Sigmoid colon (tissue), 4 donors: ENCODE results near the gene TBC1D9B.

Source experiments
- CTCF ChIP-seq, 4 experiments: fragments of 450-650 bp in 3 of 4; fragments of 200-600 bp in 1 of 4; IDR thresholded peaks; one replicate each; pipeline ENCODE4 v1.5.1; 2016 to 2019; ENCODE audit warnings: antibody characterized with exemption in 4 of 4, mild to moderate bottlenecking in 3 of 4, moderate library complexity in 2 of 4
- EP300 ChIP-seq, 4 donors: sonication (generic); formaldehyde crosslinking; IDR thresholded peaks; one replicate each; pipeline ENCODE4 v1.6.1; 2017; ENCODE audit warnings: antibody characterized with exemption in 4 of 4
- POLR2A ChIP-seq, 2 donors: fragments of 450-650 bp; IDR thresholded peaks; one replicate each; pipeline ENCODE4 v1.6.1; 2016; ENCODE audit warnings: antibody characterized with exemption in 2 of 2, mild to moderate bottlenecking in 2 of 2, moderate library complexity in 2 of 2
- POLR2AphosphoS5 ChIP-seq, 4 donors: sonication (generic); formaldehyde crosslinking; IDR thresholded peaks; one replicate each; pipeline ENCODE4 v1.6.1; 2017; ENCODE audit warnings: antibody characterized with exemption in 4 of 4

GRCh38 chr5:179817890-179818745 lies 89.6 kb downstream of the TBC1D9B start:
- TF ChIP-seq CTCF (IDR thresholded peaks at IDR 0.05) (no peak), POLR2A (IDR thresholded peaks at IDR 0.05) (no peak), POLR2AphosphoS5 (IDR thresholded peaks at IDR 0.05) (no peak), EP300 (IDR thresholded peaks at IDR 0.05) (no peak)
